Neural cell (in vitro differentiated cells): ENCODE data around the gene TMEM135. TPM values are rescaled to one million over a fixed set of nuclear protein-coding genes. Genes with fewer than 3 reads are reported as not detected.
"Not testable (repeated sequence)": the region's sequence is repeated elsewhere in the genome, so short reads cannot be mapped to it uniquely, and the experiment has no call there.

Source experiments
- H2AFZ ChIP-seq: fragments of 200-600, 300-800 bp; sonication (generic), shearing (Covaris generic); 2 replicates; pipeline ENCODE4 v1.6.0; 2014; ENCODE audit warnings: low read depth, mild to moderate bottlenecking, antibody characterized with exemption, low read length, moderate library complexity
- H3F3A ChIP-seq: fragments of 200-600 bp; shearing (Covaris generic); 2 replicates; pipeline ENCODE4 v1.6.1; 2016; ENCODE audit warnings: mild to moderate bottlenecking, moderate library complexity, mixed read lengths, antibody characterized with exemption, low read length; ENCODE audit not compliant: insufficient read depth, poor library complexity, severe bottlenecking
- H3K27ac ChIP-seq: fragments of 200-600, 300-800 bp; sonication (generic), shearing (Covaris generic); 2 replicates; pipeline ENCODE4 v1.5.1; 2014; ENCODE audit warnings: mild to moderate bottlenecking, low read length, moderate library complexity
- H3K27me3 ChIP-seq: fragments of 300-800, 200-600 bp; sonication (generic), shearing (Covaris generic); 2 replicates; pipeline ENCODE4 v1.6.0; 2014; ENCODE audit warnings: mild to moderate bottlenecking, low read depth, low read length, moderate library complexity; ENCODE audit not compliant: insufficient read depth
- H3K36me3 ChIP-seq: fragments of 300-800, 200-600 bp; sonication (generic), shearing (Covaris generic); 2 replicates; pipeline ENCODE4 v1.5.1; 2014; ENCODE audit warnings: mild to moderate bottlenecking, antibody characterized with exemption, low read length, moderate library complexity; ENCODE audit not compliant: insufficient read depth
- H3K4me2 ChIP-seq: fragments of 300-800, 200-600 bp; sonication (generic), shearing (Covaris generic); 2 replicates; pipeline ENCODE4 v1.6.0; 2014; ENCODE audit warnings: mild to moderate bottlenecking, low read length
- H3K4me3 ChIP-seq: fragments of 300-800, 200-600 bp; sonication (generic), shearing (Covaris generic); 2 replicates; pipeline ENCODE4 v1.5.1; 2014; ENCODE audit warnings: mild to moderate bottlenecking, low read length, moderate library complexity
- H3K79me2 ChIP-seq: fragments of 200-600 bp; shearing (Covaris generic); replicated peaks from 2 replicates; pipeline ENCODE4 v1.6.0; 2014; ENCODE audit warnings: mild to moderate bottlenecking, low read length, moderate library complexity; ENCODE audit not compliant: insufficient read depth
- H3K9ac ChIP-seq: fragments of 300-800, 200-600 bp; sonication (generic), shearing (Covaris generic); 2 replicates; pipeline ENCODE4 v1.6.1; 2016; ENCODE audit warnings: mild to moderate bottlenecking, low read length, mixed read lengths
- H3K9me2 ChIP-seq: fragments of 200-600 bp; shearing (Covaris generic); 2 replicates; pipeline ENCODE4 v1.6.1; 2016; ENCODE audit warnings: mild to moderate bottlenecking, low read length, mixed read lengths; ENCODE audit not compliant: insufficient read depth
- H3K9me3 ChIP-seq: fragments of 200-600, 300-800 bp; sonication (generic), shearing (Covaris generic); 2 replicates; pipeline ENCODE4 v1.6.1; 2016; ENCODE audit warnings: mild to moderate bottlenecking, mixed run types, low read length, moderate library complexity, mixed read lengths
- H4K20me1 ChIP-seq: fragments of 200-600 bp; shearing (Covaris generic); 2 replicates; pipeline ENCODE4 v1.6.1; 2016; ENCODE audit warnings: mild to moderate bottlenecking, mixed run types; ENCODE audit not compliant: insufficient read depth
- CTCF ChIP-seq: fragments of 450-650 bp; IDR thresholded peaks from 2 replicates; pipeline ENCODE4 v1.5.1; 2014; ENCODE audit warnings: antibody characterized with exemption, mild to moderate bottlenecking, moderate library complexity; ENCODE audit not compliant: poor library complexity, severe bottlenecking
- EP300 ChIP-seq: fragments of 450-650 bp; conservative IDR thresholded peaks from 2 replicates; pipeline ENCODE4 v1.6.1; 2014; ENCODE audit warnings: antibody characterized with exemption, mild to moderate bottlenecking, moderate library complexity; ENCODE audit not compliant: poor library complexity, severe bottlenecking
- EZH2 ChIP-seq: fragments of 200-600, 300-800 bp; shearing (Covaris generic), sonication (generic); IDR thresholded peaks from 2 replicates; pipeline ENCODE4 v1.6.1; 2014; ENCODE audit warnings: antibody characterized with exemption, low read length, borderline replicate concordance, mild to moderate bottlenecking; ENCODE audit not compliant: insufficient read depth, poor library complexity, severe bottlenecking
- MXI1 ChIP-seq: fragments of 450-650 bp; conservative IDR thresholded peaks from 2 replicates; pipeline ENCODE4 v1.6.1; 2014; ENCODE audit warnings: antibody characterized with exemption, mild to moderate bottlenecking; ENCODE audit not compliant: poor library complexity, severe bottlenecking
- POLR2AphosphoS5 ChIP-seq: IDR thresholded peaks from 2 replicates; pipeline ENCODE4 v1.6.1; 2012
- RAD21 ChIP-seq: fragments of 450-650 bp; conservative IDR thresholded peaks from 2 replicates; pipeline ENCODE4 v1.6.1; 2014; ENCODE audit warnings: antibody characterized with exemption, mild to moderate bottlenecking, moderate library complexity
- REST ChIP-seq: IDR thresholded peaks from 2 replicates; pipeline ENCODE4 v1.6.1; 2012; ENCODE audit warnings: borderline replicate concordance
- SMC3 ChIP-seq: fragments of 450-650 bp; conservative IDR thresholded peaks from 2 replicates; pipeline ENCODE4 v1.6.1; 2014; ENCODE audit warnings: antibody characterized with exemption, mild to moderate bottlenecking, moderate library complexity; ENCODE audit not compliant: poor library complexity
- TAF1 ChIP-seq: IDR thresholded peaks from 2 replicates; pipeline ENCODE4 v1.6.1; 2012; ENCODE audit warnings: low read depth
- polyA plus RNA-seq: library from polyadenylated mRNA; depleted of rRNA; stranded (reverse); fragments of >200 nt; gene quantifications from 2 replicates; pipeline ENCODE4 v1.2.3, GENCODE V29; 2014

The TMEM135 gene
- polyA plus RNA-seq, 1 donor from 2014 or later: 15.6 TPM

GRCh38 chr11:87143641-87144040 is 105.9 kb downstream of the TMEM135 start:
- no peaks in the 10 kb centered on the region for H3K27me3 ChIP-seq
- no peak overlapping the region for H3K27ac ChIP-seq
- no peaks in the 10 kb centered on the region for H4K20me1 ChIP-seq
- H3F3A ChIP-seq: no peaks in the 10 kb centered on the region
- no peak overlapping the region for H3K4me3 ChIP-seq
- no peaks in the 10 kb centered on the region for H3K36me3 ChIP-seq
- H3K9ac ChIP-seq: no peak overlapping the region
- no peaks in the 10 kb centered on the region for H3K9me2 ChIP-seq
- no peaks in the 10 kb centered on the region for H3K79me2 ChIP-seq
- H3K9me3 ChIP-seq: no peaks in the 10 kb centered on the region
- H3K4me2 ChIP-seq: no peak overlapping the region
- TF ChIP-seq MXI1 (no peak), POLR2AphosphoS5 (no peak), EP300 (no peak)
- H2AFZ ChIP-seq: no peak overlapping the region

GRCh38 chr11:87144252-87144651 is 106.5 kb downstream of the TMEM135 start:
- Histone ChIP-seq H3K79me2 (no peaks in the 10 kb centered on the region), H3F3A (no peaks in the 10 kb centered on the region), H3K27me3 (no peaks in the 10 kb centered on the region), H3K4me3 (no peak overlapping the region), H3K27ac (no peak overlapping the region), H3K36me3 (no peaks in the 10 kb centered on the region), H3K4me2 (no peak overlapping the region), H3K9me3 (no peaks in the 10 kb centered on the region), H4K20me1 (no peaks in the 10 kb centered on the region), H2AFZ (no peak overlapping the region), H3K9me2 (no peaks in the 10 kb centered on the region), H3K9ac (no peak overlapping the region)
- TF ChIP-seq EP300: no peak
- TF ChIP-seq CTCF: no peak
- no peak for TF ChIP-seq EZH2
- no peak for TF ChIP-seq POLR2AphosphoS5
- TF ChIP-seq SMC3: no peak
- TF ChIP-seq MXI1: no peak
- TF ChIP-seq REST: no peak
- no peak for TF ChIP-seq RAD21
- no peak for TF ChIP-seq TAF1

GRCh38 chr11:87148749-87149148 is 111.0 kb downstream of the TMEM135 start:
- Histone ChIP-seq H2AFZ (no peak overlapping the region), H3K4me3 (no peak overlapping the region), H3K27ac (no peak overlapping the region), H3K36me3 (no peaks in the 10 kb centered on the region), H3F3A (no peaks in the 10 kb centered on the region), H3K9me3 (no peaks in the 10 kb centered on the region), H3K79me2 (no peaks in the 10 kb centered on the region), H3K9me2 (no peaks in the 10 kb centered on the region), H3K4me2 (no peak overlapping the region), H3K27me3 (no peaks in the 10 kb centered on the region), H4K20me1 (no peaks in the 10 kb centered on the region), H3K9ac (no peak overlapping the region)
- TF ChIP-seq MXI1 (no peak), TAF1 (no peak)

- not testable (repeated sequence) for H3K9ac ChIP-seq, H3F3A ChIP-seq, H3K36me3 ChIP-seq, H3K4me3 ChIP-seq, H3K9me3 ChIP-seq, H3K27me3 ChIP-seq, H3K79me2 ChIP-seq, H2AFZ ChIP-seq, H3K27ac ChIP-seq, H3K9me2 ChIP-seq, H3K4me2 ChIP-seq, H4K20me1 ChIP-seq
Measured at GRCh38 chr11:87149782-87150181, 112.0 kb downstream of the TMEM135 start.
